HG03280 (cell line): ENCODE measurements around the gene DENND5B.
"Not testable (repeated sequence)": the region's sequence is repeated elsewhere in the genome, so short reads cannot be mapped to it uniquely, and the experiment has no call there.

ENCODE experiments used
- ATAC-seq: cut with Tn5 transposase; IDR thresholded peaks from one replicate; pipeline ENCODE4 v1.9.1; 2021; ENCODE audit warnings: mild to moderate bottlenecking, moderate library complexity; ENCODE audit not compliant: unreplicated experiment

Gene DENND5B

GRCh38 chr12:31590642-31591379 lies at the start of gene DENND5B:
Gene DENND5B, minus strand, starts transcription at chr12:31591136. Its CDS starts 304 bp downstream, at chr12:31590832.
- ATAC-seq: peak; percentile 67

- ATAC-seq: no peak
Measured at GRCh38 chr12:31634620-31635019, 43.7 kb upstream of the DENND5B start.

GRCh38 chr12:31633464-31633863 lies 42.5 kb upstream of the DENND5B start:
- ATAC-seq: no peak

GRCh38 chr12:31631809-31632208 lies 40.9 kb upstream of the DENND5B start:
- no peak for ATAC-seq

DNA sequence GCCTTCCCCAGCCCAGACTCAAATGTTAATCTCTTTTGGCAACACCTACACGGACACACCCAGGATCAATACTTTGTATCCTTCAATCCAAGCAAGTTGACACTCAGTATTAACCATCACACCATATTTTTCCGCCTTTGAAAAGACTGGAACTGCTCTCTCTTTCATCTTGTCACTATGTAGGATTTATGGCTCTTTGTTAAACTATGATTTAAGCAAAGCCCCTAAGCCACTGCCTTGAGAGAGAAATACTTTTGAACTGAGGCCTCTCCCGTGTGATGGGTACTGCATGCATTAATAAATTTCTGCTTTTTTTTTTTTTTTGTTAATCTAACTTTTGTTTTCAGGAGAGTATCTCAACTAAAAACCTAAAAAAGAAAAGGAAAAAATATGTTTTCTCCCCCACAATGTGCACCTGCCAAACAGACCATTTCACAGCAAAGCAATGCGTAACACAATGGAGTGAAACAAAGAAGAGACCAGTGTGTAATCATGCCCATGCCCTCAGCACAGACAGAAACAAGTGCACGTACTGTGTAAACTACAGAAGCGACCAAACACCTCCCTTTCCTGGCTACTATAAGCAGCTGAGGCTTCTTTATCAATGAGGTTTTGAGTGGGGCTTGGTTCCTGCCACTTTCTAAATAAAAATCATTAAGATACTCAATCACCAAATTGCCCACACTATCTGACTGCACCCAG lies 40.2 kb upstream of the DENND5B start:
- no peak for ATAC-seq

DNA sequence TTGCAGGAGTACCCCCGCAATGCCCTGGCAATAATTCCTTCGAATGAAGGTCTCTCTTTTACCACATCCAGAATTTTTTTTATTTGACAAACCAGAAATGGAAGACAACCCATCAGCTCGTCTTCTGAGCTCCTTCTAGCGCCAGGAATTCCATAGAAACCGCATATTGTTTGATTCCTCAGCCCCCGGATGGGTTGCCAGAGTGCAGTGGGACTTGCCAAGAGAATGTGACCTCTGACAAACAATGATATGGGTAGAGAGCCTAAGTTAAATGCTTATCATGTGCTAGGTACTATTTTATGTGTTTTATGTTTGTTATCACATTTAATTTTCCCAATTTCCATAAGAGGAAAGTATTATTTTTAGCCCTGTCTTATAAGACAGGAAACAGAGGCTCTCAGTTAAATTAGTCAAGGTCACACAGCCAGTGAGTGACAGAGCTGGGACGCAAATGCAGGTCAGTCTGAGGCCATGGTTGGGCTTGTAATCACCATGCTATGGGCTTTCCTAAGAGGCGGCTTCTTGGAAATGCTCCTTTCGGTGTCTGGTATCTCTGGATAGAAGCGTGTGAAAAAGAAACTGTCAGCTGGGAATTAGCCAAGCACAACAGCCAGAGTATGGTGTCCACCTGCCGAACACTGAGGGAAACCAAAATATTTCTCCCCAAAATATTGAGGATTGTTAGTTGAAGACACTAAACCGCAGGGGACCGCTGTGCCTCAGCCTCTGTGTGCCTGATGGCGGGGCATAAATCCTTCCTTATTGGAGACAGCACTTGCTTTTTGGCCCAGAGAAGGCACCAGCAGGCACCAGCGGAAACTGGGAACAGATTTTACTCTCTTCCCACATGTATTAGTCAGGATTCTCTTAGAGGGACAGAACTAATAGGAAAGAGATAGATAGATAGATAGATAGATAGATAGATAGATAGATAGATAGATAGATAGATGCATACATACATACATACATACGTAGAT lies 39.1 kb upstream of the DENND5B start:
- no peak for ATAC-seq

DNA sequence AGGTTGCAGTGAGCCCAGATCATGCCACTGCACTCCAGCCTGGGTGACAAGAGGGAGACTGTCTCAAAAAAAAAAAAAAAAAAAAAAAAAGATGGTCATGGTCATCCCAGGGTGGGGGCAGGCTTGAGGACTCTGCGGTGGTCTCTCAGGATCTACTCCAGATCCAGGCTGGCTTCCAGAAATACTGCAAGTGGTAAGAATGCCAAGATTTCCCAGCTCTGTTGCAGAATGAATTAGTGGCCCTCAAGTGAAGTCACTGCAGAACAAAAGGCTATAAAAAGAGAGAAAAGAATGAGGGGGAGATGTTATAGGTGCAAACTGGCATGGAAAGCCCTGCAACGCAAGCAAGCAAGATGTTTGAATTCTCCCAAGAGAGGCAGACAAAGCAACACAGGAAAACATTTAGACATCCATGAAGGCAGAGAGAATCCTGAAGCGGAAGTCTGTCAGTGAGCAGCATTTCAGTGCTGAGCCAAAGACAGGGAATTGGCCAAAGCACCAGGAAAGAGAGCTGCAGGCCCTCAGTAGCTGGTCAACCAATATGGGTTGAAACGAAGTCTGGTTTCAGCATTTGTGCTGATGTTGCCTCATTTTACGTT lies 36.6 kb upstream of the DENND5B start:
- no peak for ATAC-seq

DNA sequence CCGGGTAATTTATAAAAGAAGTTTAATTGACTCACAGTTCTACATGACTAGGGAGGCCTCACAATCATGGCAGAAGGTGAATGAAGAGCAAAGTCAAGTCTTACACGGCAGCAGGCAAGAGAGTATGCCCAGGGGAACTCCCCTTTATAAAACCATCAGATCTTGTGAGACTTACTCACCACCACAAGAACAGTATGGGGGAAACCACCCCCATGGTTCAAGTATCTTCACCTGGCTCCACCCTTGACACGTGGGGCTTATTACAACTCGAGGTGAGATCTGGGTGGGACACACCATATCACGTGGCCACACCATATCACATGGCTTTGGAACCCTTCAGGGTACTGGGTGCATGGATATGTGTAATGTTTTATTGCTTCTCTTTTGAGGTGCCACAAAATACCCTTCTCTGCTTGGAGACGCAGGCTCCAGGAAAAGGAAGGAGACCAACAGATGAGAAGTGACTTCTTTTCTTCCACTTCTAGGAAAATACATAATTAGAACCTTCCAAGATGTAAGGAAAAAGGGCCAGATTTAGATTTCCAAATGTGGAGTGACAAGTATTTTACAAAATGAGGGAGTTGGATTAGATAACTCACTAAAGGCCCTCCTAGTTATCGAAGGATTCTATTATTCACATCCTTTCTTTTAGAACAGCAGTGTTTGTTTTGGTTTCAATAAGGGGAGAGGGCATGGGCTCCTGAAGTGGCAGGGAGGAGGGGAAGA lies 35.5 kb upstream of the DENND5B start:
- ATAC-seq: no peak

- no peak for ATAC-seq
Measured at GRCh38 chr12:31622038-31622437, 31.1 kb upstream of the DENND5B start.

DNA sequence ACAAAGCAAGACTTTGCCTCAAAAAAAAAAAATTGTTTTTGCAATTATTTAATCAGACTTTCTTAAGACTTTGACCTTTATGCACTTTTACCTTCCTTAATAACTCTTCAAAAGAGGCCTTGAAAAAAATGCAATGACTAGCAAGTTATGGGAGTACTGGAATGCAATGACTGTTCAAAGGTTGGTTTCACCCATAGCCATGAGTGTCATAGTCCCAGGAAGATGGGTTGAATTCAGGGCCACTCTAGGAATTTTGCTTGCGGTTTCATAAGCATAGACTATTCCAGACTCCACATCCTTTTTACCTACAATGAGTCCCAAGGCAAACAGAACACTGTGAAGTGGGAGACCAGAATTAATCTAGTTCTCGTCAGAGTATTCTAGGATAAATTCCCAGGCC lies 29.4 kb upstream of the DENND5B start:
- ATAC-seq: no peak

- no peak for ATAC-seq
Measured at GRCh38 chr12:31618228-31619025, 27.5 kb upstream of the DENND5B start.

GRCh38 chr12:31612819-31613218 lies 21.9 kb upstream of the DENND5B start:
- ATAC-seq: no peak

GRCh38 chr12:31608299-31608698 lies 17.4 kb upstream of the DENND5B start:
- ATAC-seq: not testable (repeated sequence)

- ATAC-seq: no peak
Measured at GRCh38 chr12:31605531-31605930, 14.6 kb upstream of the DENND5B start.

DNA sequence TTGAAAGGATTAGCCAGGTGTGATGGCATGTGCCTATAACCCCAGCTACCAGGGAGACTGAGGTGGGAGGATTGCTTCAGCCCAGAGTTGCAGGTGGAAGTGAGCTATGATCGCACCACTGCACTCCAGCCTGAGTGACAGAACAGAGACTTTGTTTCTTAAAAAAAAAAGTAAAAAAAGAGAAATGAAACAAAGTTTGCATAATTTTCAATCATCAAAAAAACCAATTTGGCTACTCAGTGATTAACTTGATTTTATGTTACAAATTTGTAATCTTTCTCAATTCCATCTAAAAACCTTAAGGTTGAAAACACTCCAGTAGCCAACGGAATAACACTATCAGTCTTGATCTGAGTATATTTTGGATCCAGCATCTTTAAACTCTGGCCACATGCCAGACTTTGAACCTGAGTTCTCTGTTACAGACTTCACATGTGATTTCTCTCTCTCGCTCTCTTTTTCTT lies 12.6 kb upstream of the DENND5B start:
- peak; percentile 96 for ATAC-seq

- ATAC-seq: no peak
Measured at GRCh38 chr12:31600750-31601149, 9.8 kb upstream of the DENND5B start.

- ATAC-seq: no peak
Measured at GRCh38 chr12:31600252-31600651, 9.3 kb upstream of the DENND5B start.

GRCh38 chr12:31599053-31599452 lies 8.1 kb upstream of the DENND5B start:
- peak; percentile 44 for ATAC-seq

DNA sequence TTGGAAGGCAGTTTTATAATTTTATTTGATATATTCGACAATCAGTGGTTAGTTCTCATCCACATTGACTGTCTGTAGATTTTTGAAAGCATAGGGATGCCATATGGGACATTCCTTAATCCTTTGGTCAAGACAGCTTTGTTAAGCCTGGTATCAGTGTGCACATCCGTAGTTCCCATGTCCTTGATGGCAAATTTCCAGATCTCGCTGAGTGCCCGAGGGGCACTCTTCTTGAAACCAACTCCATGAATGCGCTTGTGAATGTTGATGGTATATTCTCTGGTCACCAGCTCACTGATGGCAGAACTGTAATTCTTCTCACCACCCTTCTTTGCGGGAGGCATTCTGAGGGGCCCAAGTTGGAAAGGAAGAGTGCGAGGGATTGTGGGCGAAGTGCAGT lies 6.1 kb upstream of the DENND5B start:
- no peak for ATAC-seq
